ENCODE data around the gene DOCK2. TPM values are rescaled to one million over a fixed set of nuclear protein-coding genes. Genes with fewer than 3 reads are reported as not detected.
A peak's percentile ranks its signal among the peaks of the same experiment; 100 is the strongest.

The DOCK2 gene
- polyA plus RNA-seq, 1 of the 3 experiments (the other 2 are of a cell fraction) = 3.8 TPM

- Histone ChIP-seq H3F3A (replicated peaks; ENCODE audit: insufficient read depth) (no peaks in the 10 kb centered on the region), H2AFZ (ENCODE audit: low read depth) (no peak overlapping the region), H3K9ac (no peak overlapping the region), H3K4me3 (ENCODE audit: low read depth in 2 of 2, low read length in 1 of 2) (no peak overlapping the region), H3K9me3 (no peaks in the 10 kb centered on the region), H3K27me3 (ENCODE audit: insufficient read depth) (no peaks in the 10 kb centered on the region), H3K36me3 (replicated peaks in 1 of 2; ENCODE audit: control insufficient read depth in 1 of 2, insufficient read depth in 2 of 2, low read length in 1 of 2) (no peaks in the 10 kb centered on the region), H4K20me1 (ENCODE audit: insufficient read depth) (no peaks in the 10 kb centered on the region), H3K4me2 (no peak overlapping the region), H3K9me2 (no peaks in the 10 kb centered on the region), H3K27ac (ENCODE audit: low read depth in 2 of 2, low read length in 1 of 2) (no peak overlapping the region), H3K79me2 (ENCODE audit: insufficient read depth) (no peaks in the 10 kb centered on the region), H3K4me1 (ENCODE audit: control insufficient read depth in 1 of 2, insufficient read depth in 2 of 2, low read depth in 1 of 2, low read length in 1 of 2) (no peaks in the 10 kb centered on the region)
- POLR2A ChIA-PET = no interaction called here
- TF ChIP-seq REST (IDR thresholded peaks at IDR 0.05; ENCODE audit: low read depth, low read length) = peak; percentile 95
- TF ChIP-seq SMC3 (IDR thresholded peaks at IDR 0.05; ENCODE audit: low read depth, low read length) = no peak
- 0 out of 2 replicates have a peak, but pooled peaks have one; percentile 23 for TF ChIP-seq SIN3A (IDR thresholded peaks at IDR 0.05; ENCODE audit: borderline replicate concordance, low read depth, low read length)
- 0 out of 2 replicates have a peak, but pooled peaks have one; percentile 20 for TF ChIP-seq MAX (IDR thresholded peaks at IDR 0.05; ENCODE audit: low read depth)
- CTCF ChIA-PET = no interaction called here
- WGBS (ENCODE audit: low lambda C conversion rate) = 51% methylated on average over 6 of the region's 6 CpGs
- no peak for DNase-seq
Observed at GRCh38 chr5:169641253-169641652, 4.2 kb downstream of the DOCK2 start.

GRCh38 chr5:169646856-169647255, 9.8 kb downstream of the DOCK2 start:
- H3K27ac ChIP-seq (ENCODE audit: low read depth in 2 of 2, low read length in 1 of 2) = no peak overlapping the region
- DNase-seq = no peak
- H3K27me3 ChIP-seq (ENCODE audit: insufficient read depth) = no peaks in the 10 kb centered on the region
- no peaks in the 10 kb centered on the region for H3K9me3 ChIP-seq
- H4K20me1 ChIP-seq (ENCODE audit: insufficient read depth) = no peaks in the 10 kb centered on the region
- no peaks in the 10 kb centered on the region for H3K9me2 ChIP-seq
- ChIA-PET CTCF (no interaction called here), POLR2A (no interaction called here)
- H3K4me3 ChIP-seq (ENCODE audit: low read depth in 2 of 2, low read length in 1 of 2) = no peak overlapping the region
- H2AFZ ChIP-seq (ENCODE audit: low read depth) = no peak overlapping the region
- 82% methylated on average over 3 of the region's 3 CpGs for WGBS (ENCODE audit: low lambda C conversion rate)
- H3F3A ChIP-seq (replicated peaks; ENCODE audit: insufficient read depth) = peaks cover 19% of the 10 kb centered on the region
- H3K4me1 ChIP-seq (ENCODE audit: control insufficient read depth in 1 of 2, insufficient read depth in 2 of 2, low read depth in 1 of 2, low read length in 1 of 2) = peaks cover 18 to 19% of the 10 kb centered on the region in 2 experiments; a peak in 3 of 4 replicates
- H3K79me2 ChIP-seq (ENCODE audit: insufficient read depth) = no peaks in the 10 kb centered on the region
- H3K4me2 ChIP-seq = no peak overlapping the region
- H3K9ac ChIP-seq = no peak overlapping the region
- TF ChIP-seq POLR2AphosphoS5 (IDR thresholded peaks at IDR 0.05; ENCODE audit: low read depth, low read length) = no peak
- no peak for TF ChIP-seq USF1 (IDR thresholded peaks at IDR 0.05; ENCODE audit: borderline replicate concordance, low read depth)
- no peak for TF ChIP-seq SIN3A (IDR thresholded peaks at IDR 0.05; ENCODE audit: borderline replicate concordance, low read depth, low read length)
- TF ChIP-seq NRF1 (IDR thresholded peaks at IDR 0.05; ENCODE audit: low read depth, low read length) = no peak
- no peak for TF ChIP-seq SMC3 (IDR thresholded peaks at IDR 0.05; ENCODE audit: low read depth, low read length)
- no peak for TF ChIP-seq CTCF (IDR thresholded peaks at IDR 0.05)
- no peak for TF ChIP-seq GABPA (IDR thresholded peaks at IDR 0.05; ENCODE audit: low read depth)
- TF ChIP-seq ZBTB33 (IDR thresholded peaks at IDR 0.05; ENCODE audit: borderline replicate concordance, low read depth) = no peak
- no peak for TF ChIP-seq NFIC (IDR thresholded peaks at IDR 0.05; ENCODE audit: borderline replicate concordance)
- no peak for TF ChIP-seq YY1 (IDR thresholded peaks at IDR 0.05; ENCODE audit: low read depth)
- no peak for TF ChIP-seq FOXJ3 (CRISPR knock-in tag; IDR thresholded peaks at IDR 0.05)
- no peak for TF ChIP-seq CHD2 (IDR thresholded peaks at IDR 0.05; ENCODE audit: low read length, partially characterized antibody)
- TF ChIP-seq REST (IDR thresholded peaks at IDR 0.05; ENCODE audit: low read depth, low read length) = no peak
- H3K36me3 ChIP-seq (replicated peaks in 1 of 2; ENCODE audit: control insufficient read depth in 1 of 2, insufficient read depth in 2 of 2, low read length in 1 of 2) = no peaks in the 10 kb centered on the region

Data from SK-N-SH (cell line).